GM18858 (cell line): Measurements from ENCODE around the gene RAI1.

Source experiments
- ATAC-seq: cut with Tn5 transposase; IDR thresholded peaks from one replicate; pipeline ENCODE4 v1.9.1; 2021; ENCODE audit not compliant: unreplicated experiment

RAI1 gene

GRCh38 chr17:17824783-17825614 lies 143.7 kb downstream of the RAI1 start:
- no peak for ATAC-seq

GRCh38 chr17:17826342-17826713 lies 145.1 kb downstream of the RAI1 start:
- no peak for ATAC-seq

DNA sequence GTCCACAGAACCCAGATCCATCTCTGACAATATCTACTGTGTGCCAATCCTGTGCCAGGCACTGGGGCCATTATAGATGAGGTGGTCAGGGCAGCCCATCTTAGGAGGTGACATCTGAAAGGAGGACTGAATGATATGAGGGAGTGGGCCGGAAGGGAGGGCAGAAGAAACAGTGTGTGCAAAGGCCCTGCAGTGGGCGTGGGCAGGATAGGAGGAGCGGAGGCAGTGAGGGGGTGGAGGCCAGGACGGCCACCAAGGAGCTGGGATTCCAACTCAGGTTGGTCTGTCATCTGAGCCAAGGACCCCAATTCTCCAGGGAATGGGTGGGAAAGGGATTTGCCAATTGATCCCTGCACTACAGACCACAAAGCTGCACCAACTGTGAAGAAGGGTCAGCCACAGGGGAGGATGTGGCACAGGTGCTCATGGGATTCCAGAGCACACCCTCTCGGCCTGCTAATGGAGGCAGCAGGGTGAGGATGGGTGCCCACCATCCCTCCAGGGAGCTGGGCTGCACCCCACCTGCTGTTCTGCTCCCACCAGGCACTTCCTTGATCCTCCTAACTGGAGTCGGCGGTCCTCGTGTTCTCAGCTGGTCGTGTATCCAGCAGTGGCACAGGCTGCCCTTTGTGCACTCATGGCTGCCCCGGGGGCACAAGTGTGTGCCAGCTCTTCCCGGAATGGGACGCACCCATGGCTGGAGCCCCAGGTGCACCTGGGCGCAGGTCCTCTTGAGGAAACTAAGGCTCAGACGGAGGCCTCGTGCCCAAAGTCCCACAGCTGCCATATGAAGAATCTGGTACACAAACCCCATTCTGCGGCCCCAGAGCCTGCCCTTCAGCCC lies 145.9 kb downstream of the RAI1 start:
- no peak for ATAC-seq

DNA sequence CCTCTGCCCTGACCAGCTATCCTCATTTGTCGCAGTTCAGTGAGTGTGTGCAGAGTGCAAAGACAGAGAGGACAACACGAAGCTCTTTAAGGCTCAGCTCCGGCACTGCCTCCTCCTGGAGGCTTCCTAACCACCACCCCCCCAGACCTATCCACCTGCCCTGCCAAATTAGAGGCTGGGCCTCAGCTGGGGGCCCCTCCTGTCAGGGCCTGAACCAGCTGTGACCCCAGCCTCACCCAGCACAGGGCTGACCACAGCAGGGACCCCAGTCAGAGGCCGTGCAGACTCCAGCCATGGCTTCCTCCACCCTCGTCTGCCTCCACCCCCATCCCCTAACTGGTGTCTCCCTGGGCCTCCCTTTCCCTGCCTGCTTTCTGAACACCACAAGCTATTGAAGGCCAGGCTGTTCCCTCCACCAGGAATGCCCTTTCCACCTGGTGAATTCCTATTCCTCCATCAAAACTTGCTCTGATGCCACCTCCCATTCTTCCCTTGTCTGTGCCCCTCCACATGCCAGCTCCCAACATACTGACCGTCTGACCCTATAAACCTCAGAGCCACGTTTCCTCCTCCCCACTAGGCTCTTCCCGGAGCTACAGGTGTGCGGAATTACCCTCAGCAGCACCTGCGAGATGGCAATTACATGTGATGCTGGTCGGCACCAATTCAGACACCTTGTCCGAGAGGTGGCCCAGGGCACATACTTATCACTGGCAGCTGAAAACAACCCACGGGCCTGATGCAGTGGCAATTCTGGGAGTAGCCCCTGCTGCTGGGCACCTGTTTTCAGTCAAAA lies 146.8 kb downstream of the RAI1 start:
- no peak for ATAC-seq

DNA sequence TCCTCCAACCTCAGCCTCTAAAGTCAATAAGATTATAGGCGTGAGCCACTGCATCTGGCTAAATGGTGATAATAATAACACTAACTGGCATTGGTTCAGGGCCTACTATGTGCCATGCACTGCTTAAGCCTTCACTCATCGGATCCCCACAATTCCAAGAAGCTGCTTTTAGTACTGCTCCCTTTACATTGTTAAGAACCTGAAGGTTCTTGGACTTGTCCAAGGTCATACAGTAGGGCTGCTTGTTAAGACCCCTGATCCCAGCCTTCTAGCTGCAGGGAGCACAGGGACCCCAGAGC lies 149.0 kb downstream of the RAI1 start:
- ATAC-seq, result no peak

DNA sequence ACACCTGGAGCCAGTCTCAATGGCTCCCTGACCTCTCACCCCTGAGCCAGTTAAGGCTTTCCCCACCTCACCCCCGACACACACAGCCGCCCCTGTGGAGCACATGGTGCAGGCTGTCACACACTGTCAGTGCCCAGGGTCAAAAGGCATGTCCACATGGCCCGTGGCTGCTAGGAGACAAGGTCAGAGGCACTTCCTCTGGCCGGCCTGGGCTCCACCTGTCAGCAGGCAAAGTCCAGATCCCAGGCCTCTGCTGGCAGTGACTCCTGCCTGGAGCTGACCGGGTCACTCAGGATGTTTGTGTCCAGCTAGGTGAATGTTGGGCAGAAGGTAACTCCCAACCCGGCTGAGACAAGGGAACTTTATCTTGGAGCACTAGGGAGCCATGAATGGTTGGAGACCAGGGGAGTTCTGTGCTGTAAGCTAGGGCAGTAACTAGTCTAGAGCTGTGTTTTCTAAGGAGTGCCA lies 149.5 kb downstream of the RAI1 start:
- no peak for ATAC-seq

DNA sequence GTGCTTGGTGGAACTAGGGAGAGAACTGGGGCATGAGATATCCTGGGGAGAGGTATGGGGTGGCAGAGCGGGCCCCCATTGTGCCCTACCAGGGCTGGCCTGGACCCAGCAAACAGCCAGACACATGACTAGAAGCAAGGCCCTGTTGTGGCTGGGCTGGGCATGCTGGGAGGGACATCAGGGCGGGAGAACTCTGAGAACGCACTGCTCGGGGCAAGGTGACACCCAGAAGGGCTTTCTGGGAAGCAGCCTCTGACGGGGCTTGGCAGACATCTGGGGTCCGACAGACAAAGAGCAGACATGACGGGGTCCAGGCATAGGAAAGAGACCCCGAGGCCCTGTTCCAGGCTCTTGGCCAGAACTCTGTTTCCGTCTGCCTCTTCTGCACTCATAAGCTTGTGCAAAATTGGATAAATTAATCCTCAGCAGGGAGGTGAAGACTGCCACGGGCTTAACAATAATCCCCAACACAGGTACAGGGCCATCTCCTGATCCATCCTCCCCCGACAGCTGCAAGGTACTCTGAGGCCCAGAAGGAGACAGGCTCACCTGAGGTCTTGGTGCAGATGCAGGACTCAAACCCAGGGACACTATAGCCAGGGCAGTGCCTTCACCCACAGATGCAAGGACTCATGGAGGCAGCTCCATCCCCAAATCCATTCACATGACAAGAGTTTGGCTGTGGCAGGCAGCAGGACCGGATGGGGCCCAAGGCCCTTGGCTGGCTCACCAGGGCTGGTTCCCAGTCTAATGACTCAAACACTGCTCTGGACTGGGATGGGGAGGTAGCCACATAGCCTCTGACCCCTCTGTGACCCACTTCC lies 150.2 kb downstream of the RAI1 start:
- no peak for ATAC-seq

GRCh38 chr17:17832032-17832363 lies 150.7 kb downstream of the RAI1 start:
- ATAC-seq, result no peak

GRCh38 chr17:17833658-17834357 lies 152.6 kb downstream of the RAI1 start:
- no peak for ATAC-seq

- no peak for ATAC-seq
Observed at GRCh38 chr17:17834974-17835373, 153.7 kb downstream of the RAI1 start.

- no peak for ATAC-seq
Observed at GRCh38 chr17:17835415-17836249, 154.4 kb downstream of the RAI1 start.

- ATAC-seq, result peak; percentile 56
Observed at GRCh38 chr17:17836250-17836817, 155.1 kb downstream of the RAI1 start.

DNA sequence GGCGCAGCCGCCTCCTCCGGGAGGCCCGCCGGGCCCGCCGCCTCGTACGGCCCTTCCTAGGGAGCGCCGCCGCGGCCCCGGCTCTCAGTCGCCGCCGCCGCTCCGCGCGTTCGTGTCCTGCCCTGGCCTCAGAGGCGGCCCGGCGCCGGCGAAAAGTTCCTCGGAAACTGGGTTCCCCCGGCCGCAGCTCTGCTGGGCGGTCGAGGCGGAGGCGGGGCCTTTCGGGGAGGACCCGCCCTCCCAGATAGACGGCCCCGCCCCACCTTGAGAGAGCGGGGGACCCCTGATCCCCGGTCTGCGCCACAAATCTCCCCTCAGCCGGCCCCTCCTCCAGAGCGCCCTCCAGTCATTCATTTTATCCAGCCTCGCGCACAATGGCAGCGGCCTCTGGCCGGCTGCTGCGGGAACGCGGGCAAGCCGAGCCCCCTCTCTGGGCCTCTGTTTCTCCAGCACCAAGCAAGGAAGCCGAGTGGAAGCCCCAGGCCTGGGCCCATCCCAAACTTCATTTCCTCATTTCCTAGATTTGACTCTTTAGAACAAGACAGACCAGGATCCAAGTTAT lies 155.6 kb downstream of the RAI1 start, which contains the start of gene SREBF1:
Gene SREBF1 (minus strand): TSS at position 169 of the 562 bp plus-strand sequence. CDS start 169 bp downstream, outside the sequence.
- peak; percentile 13 for ATAC-seq

GRCh38 chr17:17837380-17837821 lies 156.1 kb downstream of the RAI1 start:
- no peak for ATAC-seq

GRCh38 chr17:17837966-17838962 lies 157.0 kb downstream of the RAI1 start:
- ATAC-seq, result no peak

DNA sequence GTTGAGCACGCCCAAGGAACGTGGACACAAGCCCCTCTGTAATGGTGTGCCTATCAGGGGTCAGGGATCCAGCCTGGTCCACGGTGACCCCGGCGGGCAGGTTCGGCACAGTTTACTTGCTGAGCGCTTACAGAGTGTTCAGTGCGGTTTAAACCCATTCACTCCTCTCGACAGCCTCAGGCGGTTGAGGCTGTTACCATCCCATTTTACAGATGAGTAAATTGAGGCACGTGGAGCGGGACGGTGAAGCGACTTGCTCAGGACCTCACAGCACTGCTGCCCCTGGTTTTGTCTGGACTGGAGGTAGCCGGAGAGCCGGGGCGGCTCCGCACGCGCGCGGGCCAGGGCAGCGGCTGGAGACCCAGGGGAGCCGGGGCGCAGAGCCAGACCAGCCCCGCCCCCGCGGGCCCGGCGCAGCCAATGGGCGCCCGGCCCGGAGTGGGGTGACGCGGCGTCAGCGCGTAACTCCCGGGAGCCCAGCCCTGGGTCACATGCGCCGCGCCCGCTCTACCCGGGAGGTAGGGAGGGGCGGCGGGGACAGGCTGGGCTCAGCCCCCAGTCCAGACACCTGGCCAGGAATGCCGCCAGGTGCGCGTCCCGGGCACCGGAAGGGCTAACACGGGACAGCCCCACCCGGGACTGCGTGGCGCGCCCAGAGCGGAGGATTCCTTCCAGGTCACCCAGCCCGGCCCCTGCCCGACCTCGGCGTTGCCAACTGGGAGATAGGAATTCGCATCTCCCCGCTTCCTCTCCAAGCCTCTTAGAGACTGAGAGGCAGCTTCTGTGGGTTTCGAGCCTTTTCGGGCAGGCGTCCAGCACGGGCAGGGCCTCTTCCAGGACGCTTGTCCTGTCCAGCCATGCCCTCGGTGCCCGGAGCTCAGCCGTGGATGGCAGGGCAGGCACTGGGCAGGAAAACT lies 158.8 kb downstream of the RAI1 start:
- peak; percentile 42 for ATAC-seq
